HL-60 (cell line): ENCODE measurements around the gene KCNG4.

ENCODE experiments used
- CTCF ChIP-seq: IDR thresholded peaks from one replicate; pipeline ENCODE4 v1.5.1; 2011; ENCODE audit warnings: low read length, control low read depth, inconsistent platforms; ENCODE audit not compliant: insufficient read depth
- GABPA ChIP-seq: IDR thresholded peaks from 2 replicates; pipeline ENCODE4 v1.6.1; 2012; ENCODE audit warnings: low read depth
- POLR2AphosphoS5 ChIP-seq: IDR thresholded peaks from 2 replicates; pipeline ENCODE4 v1.6.1; 2012; ENCODE audit warnings: low read depth
- REST ChIP-seq: IDR thresholded peaks from 2 replicates; pipeline ENCODE4 v1.6.1; 2012; ENCODE audit warnings: low read depth; ENCODE audit not compliant: insufficient replicate concordance

GRCh38 chr16:84190731-84191388 lies 49.0 kb downstream of the KCNG4 start, which contains the start of gene ADAD2:
- TF ChIP-seq CTCF = no peak
- TF ChIP-seq POLR2AphosphoS5 = no peak
- no peak for TF ChIP-seq REST
- no peak for TF ChIP-seq GABPA
